Thyroid gland (tissue), 4 donors: ENCODE measurements around the gene MPPED1.

ENCODE experiments used
- POLR2A ChIP-seq, 2 donors: fragments of 450-650 bp; IDR thresholded peaks; one replicate each; pipeline ENCODE4 v1.6.1; 2017; ENCODE audit warnings: antibody characterized with exemption in 2 of 2, mild to moderate bottlenecking in 2 of 2, moderate library complexity in 1 of 2
- TF ChIP-seq, protein P1 (sequence below), 6 experiments: fragments of 200-600 bp in 3 of 6; fragments of 450-650 bp in 3 of 6; sonication (generic) in 3 of 6; IDR thresholded peaks; one replicate each; pipeline ENCODE4 v1.5.1; 2016 to 2019; ENCODE audit warnings: antibody characterized with exemption in 6 of 6, mild to moderate bottlenecking in 2 of 6, inconsistent platforms in 1 of 6, moderate library complexity in 1 of 6

DNA sequence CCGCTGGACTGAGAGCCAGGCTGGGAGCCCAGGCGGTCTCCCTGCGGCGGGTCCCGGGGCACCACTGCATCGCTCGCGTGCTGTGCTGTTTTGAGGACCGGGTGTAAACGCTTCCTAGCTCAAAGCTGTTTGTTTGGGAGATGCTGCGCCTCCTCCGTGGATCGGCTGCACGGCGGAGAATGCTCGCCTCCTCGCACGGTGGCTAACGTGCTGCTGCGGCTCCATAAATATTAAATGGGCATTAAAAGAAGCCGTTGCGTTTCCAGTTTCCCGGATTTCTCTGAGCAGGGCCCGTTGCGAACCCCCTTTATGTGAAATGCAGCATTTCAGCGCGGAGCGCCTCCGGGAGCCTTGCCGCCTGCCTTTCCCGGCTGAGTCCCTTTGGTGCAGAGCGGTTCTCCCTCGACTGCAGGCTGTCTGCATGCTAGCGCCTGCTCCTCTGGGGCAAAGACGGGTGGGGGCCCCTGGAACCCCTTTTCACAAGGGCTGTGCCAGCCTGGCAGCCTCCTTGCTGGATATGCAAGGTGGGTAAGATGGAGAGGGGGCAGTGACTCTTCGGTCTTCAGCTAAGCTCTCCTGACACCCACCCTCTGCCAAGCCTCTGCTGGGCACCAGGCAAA lies 9.3 kb downstream of the MPPED1 start:
- TF ChIP-seq, protein P1, sequence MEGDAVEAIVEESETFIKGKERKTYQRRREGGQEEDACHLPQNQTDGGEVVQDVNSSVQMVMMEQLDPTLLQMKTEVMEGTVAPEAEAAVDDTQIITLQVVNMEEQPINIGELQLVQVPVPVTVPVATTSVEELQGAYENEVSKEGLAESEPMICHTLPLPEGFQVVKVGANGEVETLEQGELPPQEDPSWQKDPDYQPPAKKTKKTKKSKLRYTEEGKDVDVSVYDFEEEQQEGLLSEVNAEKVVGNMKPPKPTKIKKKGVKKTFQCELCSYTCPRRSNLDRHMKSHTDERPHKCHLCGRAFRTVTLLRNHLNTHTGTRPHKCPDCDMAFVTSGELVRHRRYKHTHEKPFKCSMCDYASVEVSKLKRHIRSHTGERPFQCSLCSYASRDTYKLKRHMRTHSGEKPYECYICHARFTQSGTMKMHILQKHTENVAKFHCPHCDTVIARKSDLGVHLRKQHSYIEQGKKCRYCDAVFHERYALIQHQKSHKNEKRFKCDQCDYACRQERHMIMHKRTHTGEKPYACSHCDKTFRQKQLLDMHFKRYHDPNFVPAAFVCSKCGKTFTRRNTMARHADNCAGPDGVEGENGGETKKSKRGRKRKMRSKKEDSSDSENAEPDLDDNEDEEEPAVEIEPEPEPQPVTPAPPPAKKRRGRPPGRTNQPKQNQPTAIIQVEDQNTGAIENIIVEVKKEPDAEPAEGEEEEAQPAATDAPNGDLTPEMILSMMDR (IDR thresholded peaks at IDR 0.05) = no peak
- TF ChIP-seq POLR2A (IDR thresholded peaks at IDR 0.05) = no peak
